Lower leg skin (tissue), 3 donors: ENCODE data around the gene CTIF.

ENCODE experiments used
- POLR2A ChIP-seq, 2 donors: fragments of 450-650 bp; IDR thresholded peaks; one replicate each; pipeline ENCODE4 v1.6.1; 2016 to 2017; ENCODE audit warnings: antibody characterized with exemption in 2 of 2, mild to moderate bottlenecking in 1 of 2, moderate library complexity in 1 of 2
- TF ChIP-seq, protein P1 (sequence below), 3 donors: fragments of 450-650 bp; IDR thresholded peaks; one replicate each; pipeline ENCODE4 v1.5.1; 2016; ENCODE audit warnings: antibody characterized with exemption in 3 of 3, mild to moderate bottlenecking in 3 of 3, moderate library complexity in 2 of 3

DNA sequence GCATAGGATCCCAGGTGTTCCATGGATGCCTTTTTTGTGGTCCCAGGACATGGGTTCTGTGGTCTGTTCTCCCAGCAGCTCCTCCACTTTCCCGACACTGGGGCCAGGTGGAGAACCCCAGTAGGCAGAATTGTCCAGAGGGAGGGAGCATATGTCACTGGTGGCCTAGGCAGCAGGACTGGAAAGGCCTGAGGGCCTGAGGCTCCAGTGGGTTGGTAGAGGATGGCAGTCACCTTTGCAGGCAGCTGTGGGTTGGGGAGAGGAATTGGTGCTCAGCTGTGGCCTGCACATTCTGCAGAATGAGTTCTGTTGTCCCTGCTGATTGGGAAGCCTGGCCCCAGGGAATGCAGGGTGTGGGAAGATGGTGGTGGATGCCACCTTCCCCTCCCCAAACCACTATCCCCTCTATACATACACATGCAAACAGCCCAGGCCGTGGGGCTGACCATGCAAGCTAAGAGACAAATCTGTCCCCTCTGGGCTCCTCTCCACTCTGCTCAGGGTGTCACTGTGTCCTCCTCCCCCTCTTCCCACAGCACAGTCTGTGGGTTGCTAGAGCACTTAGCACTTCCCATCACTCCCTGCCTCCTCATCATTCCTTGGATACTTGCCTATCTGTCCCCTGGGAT lies 11.4 kb downstream of the CTIF start:
- TF ChIP-seq, protein P1, sequence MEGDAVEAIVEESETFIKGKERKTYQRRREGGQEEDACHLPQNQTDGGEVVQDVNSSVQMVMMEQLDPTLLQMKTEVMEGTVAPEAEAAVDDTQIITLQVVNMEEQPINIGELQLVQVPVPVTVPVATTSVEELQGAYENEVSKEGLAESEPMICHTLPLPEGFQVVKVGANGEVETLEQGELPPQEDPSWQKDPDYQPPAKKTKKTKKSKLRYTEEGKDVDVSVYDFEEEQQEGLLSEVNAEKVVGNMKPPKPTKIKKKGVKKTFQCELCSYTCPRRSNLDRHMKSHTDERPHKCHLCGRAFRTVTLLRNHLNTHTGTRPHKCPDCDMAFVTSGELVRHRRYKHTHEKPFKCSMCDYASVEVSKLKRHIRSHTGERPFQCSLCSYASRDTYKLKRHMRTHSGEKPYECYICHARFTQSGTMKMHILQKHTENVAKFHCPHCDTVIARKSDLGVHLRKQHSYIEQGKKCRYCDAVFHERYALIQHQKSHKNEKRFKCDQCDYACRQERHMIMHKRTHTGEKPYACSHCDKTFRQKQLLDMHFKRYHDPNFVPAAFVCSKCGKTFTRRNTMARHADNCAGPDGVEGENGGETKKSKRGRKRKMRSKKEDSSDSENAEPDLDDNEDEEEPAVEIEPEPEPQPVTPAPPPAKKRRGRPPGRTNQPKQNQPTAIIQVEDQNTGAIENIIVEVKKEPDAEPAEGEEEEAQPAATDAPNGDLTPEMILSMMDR (IDR thresholded peaks at IDR 0.05) = no peak
- TF ChIP-seq POLR2A (IDR thresholded peaks at IDR 0.05) = no peak
